Measurements from ENCODE around the gene RSPO1.

Gene RSPO1

GRCh38 chr1:37562984-37563383 lies 71.7 kb downstream of the RSPO1 start:
- no peak for DNase-seq (ENCODE audit: low spot score)
